SW480 (cell line): ENCODE data around the gene INSYN2A.

Source experiments
- DNase-seq: peaks from one replicate; pipeline ENCODE4 v3.0.0-alpha.2; 2016; ENCODE audit warnings: low spot score

The INSYN2A gene

GRCh38 chr10:127195571-127196281 is 665 bp downstream of the INSYN2A start:
- no peak for DNase-seq

GRCh38 chr10:127195041-127195506 is 1.3 kb downstream of the INSYN2A start:
- DNase-seq: no peak

- DNase-seq: no peak
These were observed 1.8 kb downstream of the INSYN2A start for GRCh38 chr10:127194599-127194998.

GRCh38 chr10:127194111-127194510 is 2.3 kb downstream of the INSYN2A start:
- no peak for DNase-seq

- no peak for DNase-seq
These were observed 3.3 kb downstream of the INSYN2A start for GRCh38 chr10:127193125-127193524.

- no peak for DNase-seq
These were observed 6.0 kb downstream of the INSYN2A start for GRCh38 chr10:127190427-127190826.

- no peak for DNase-seq
These were observed 7.2 kb downstream of the INSYN2A start for GRCh38 chr10:127189226-127189625.

- DNase-seq: no peak
These were observed 9.6 kb downstream of the INSYN2A start for GRCh38 chr10:127186813-127187212.

- DNase-seq: no peak
These were observed 11.8 kb downstream of the INSYN2A start for GRCh38 chr10:127184582-127184981.

GRCh38 chr10:127182161-127182560 is 14.2 kb downstream of the INSYN2A start:
- DNase-seq: no peak

GRCh38 chr10:127179612-127180250 is 16.7 kb downstream of the INSYN2A start:
- DNase-seq: no peak

- no peak for DNase-seq
These were observed 19.7 kb downstream of the INSYN2A start for GRCh38 chr10:127176649-127177048.

GRCh38 chr10:127175357-127176110 is 20.9 kb downstream of the INSYN2A start:
- DNase-seq: no peak

GRCh38 chr10:127174866-127175265 is 21.5 kb downstream of the INSYN2A start:
- no peak for DNase-seq

- no peak for DNase-seq
These were observed 28.1 kb downstream of the INSYN2A start for GRCh38 chr10:127168261-127168660.

- no peak for DNase-seq
These were observed 33.5 kb downstream of the INSYN2A start for GRCh38 chr10:127162841-127163240.

- no peak for DNase-seq
These were observed 34.9 kb downstream of the INSYN2A start for GRCh38 chr10:127161482-127161881.

- DNase-seq: no peak
These were observed 36.6 kb downstream of the INSYN2A start for GRCh38 chr10:127159648-127160245.

- no peak for DNase-seq
These were observed 37.7 kb downstream of the INSYN2A start for GRCh38 chr10:127158662-127159061.

GRCh38 chr10:127157506-127158200 is 38.7 kb downstream of the INSYN2A start:
- DNase-seq: no peak

GRCh38 chr10:127157089-127157488 is 39.3 kb downstream of the INSYN2A start:
- no peak for DNase-seq
